GM23338 (cell line): Measurements from ENCODE around the gene NYAP2. TPM values are rescaled to one million over a fixed set of nuclear protein-coding genes. Genes with fewer than 3 reads are reported as not detected.

Source experiments
- ATAC-seq: fragments of 200-7000 bp; cut with Tn5 transposase; 3 replicates; pipeline ENCODE4 v1.9.1; 2020
- DNase-seq: peaks from one replicate; pipeline ENCODE4 v3.0.0-alpha.2; 2015; ENCODE audit warnings: low spot score
- H2AFZ ChIP-seq: fragments of 200-600 bp; sonication (generic); 2 replicates; pipeline ENCODE4 v1.8.0; 2016; ENCODE audit warnings: antibody characterized with exemption, mild to moderate bottlenecking, moderate library complexity
- H3F3A ChIP-seq: fragments of 200-600 bp; sonication (generic); replicated peaks from 2 replicates; pipeline ENCODE4 v1.8.0; 2017; ENCODE audit warnings: antibody characterized with exemption, mixed run types, low read depth
- H3K27ac ChIP-seq: fragments of 200-600 bp; sonication (generic); 2 replicates; pipeline ENCODE4 v1.6.1; 2016; ENCODE audit warnings: low read depth
- H3K27me3 ChIP-seq: fragments of 200-600 bp; sonication (generic); 2 replicates; pipeline ENCODE4 v1.8.0; 2016; ENCODE audit warnings: mild to moderate bottlenecking, mixed run types, moderate library complexity; ENCODE audit not compliant: insufficient read depth
- H3K36me3 ChIP-seq: fragments of 200-600 bp; sonication (generic); 2 replicates; pipeline ENCODE4 v1.8.0; 2016; ENCODE audit warnings: mild to moderate bottlenecking; ENCODE audit not compliant: insufficient read depth
- H3K4me1 ChIP-seq: fragments of 200-600 bp; sonication (generic); 2 replicates; pipeline ENCODE4 v1.8.0; 2016; ENCODE audit warnings: mild to moderate bottlenecking, moderate library complexity; ENCODE audit not compliant: insufficient read depth
- H3K4me2 ChIP-seq: fragments of 200-600 bp; sonication (generic); 2 replicates; pipeline ENCODE4 v1.7.1; 2017; ENCODE audit warnings: mixed run types
- H3K4me3 ChIP-seq: fragments of 200-600 bp; sonication (generic); 2 replicates; pipeline ENCODE4 v1.6.1; 2016; ENCODE audit warnings: mixed run types
- H3K79me2 ChIP-seq: fragments of 200-600 bp; sonication (generic); replicated peaks from 2 replicates; pipeline ENCODE4 v1.8.0; 2017; ENCODE audit warnings: mild to moderate bottlenecking; ENCODE audit not compliant: insufficient read depth
- H3K9me2 ChIP-seq: fragments of 200-600 bp; sonication (generic); 2 replicates; pipeline ENCODE4 v1.8.0; 2017; ENCODE audit not compliant: insufficient read depth
- H4K20me1 ChIP-seq: fragments of 200-600 bp; sonication (generic); replicated peaks from 2 replicates; pipeline ENCODE4 v1.8.0; 2017; ENCODE audit warnings: mild to moderate bottlenecking; ENCODE audit not compliant: insufficient read depth
- H3K27ac Mint-ChIP-seq: 2 replicates; pipeline ENCODE4 v1.8.0; 2020; ENCODE audit warnings: inconsistent platforms, mild to moderate bottlenecking, moderate library complexity, mixed read lengths
- H3K27me3 Mint-ChIP-seq: 3 replicates; pipeline ENCODE4 v1.8.0; 2022; ENCODE audit warnings: low read depth, mild to moderate bottlenecking, moderate library complexity, mixed read lengths, inconsistent platforms; ENCODE audit not compliant: insufficient read depth, poor library complexity
- H3K36me3 Mint-ChIP-seq: 3 replicates; pipeline ENCODE4 v1.8.0; 2021; ENCODE audit warnings: low read depth, mild to moderate bottlenecking, inconsistent platforms, moderate library complexity, mixed read lengths
- H3K4me1 Mint-ChIP-seq: 3 replicates; pipeline ENCODE4 v1.8.0; 2020; ENCODE audit warnings: mild to moderate bottlenecking, inconsistent platforms, mixed read lengths
- H3K4me3 Mint-ChIP-seq: 3 replicates; pipeline ENCODE4 v1.8.0; 2021; ENCODE audit warnings: moderate library complexity, mild to moderate bottlenecking, inconsistent platforms, mixed read lengths
- H3K9me3 Mint-ChIP-seq: 3 replicates; pipeline ENCODE4 v1.8.0; 2020; ENCODE audit warnings: moderate library complexity, mild to moderate bottlenecking, inconsistent platforms, mixed read lengths
- CTCF ChIP-seq, 2 experiments: fragments of 200-600 bp in 1 of 2; sonication (generic) in 1 of 2; conservative IDR thresholded peaks; 2 replicates each; pipeline versions ENCODE4 v1.5.1 to v1.6.1; 2016 to 2017; ENCODE audit warnings: antibody characterized with exemption in 2 of 2, low read depth in 2 of 2, mild to moderate bottlenecking in 2 of 2, moderate library complexity in 1 of 2
- ETS1 ChIP-seq: IDR thresholded peaks from 2 replicates; pipeline ENCODE4 v1.6.1; 2016; ENCODE audit warnings: antibody characterized with exemption
- JUNB ChIP-seq: IDR thresholded peaks from one replicate; pipeline ENCODE4 v1.6.1; 2016; ENCODE audit warnings: antibody characterized with exemption; ENCODE audit not compliant: unreplicated experiment
- STAT1 ChIP-seq: IDR thresholded peaks from one replicate; pipeline ENCODE4 v1.6.1; 2016; ENCODE audit warnings: antibody characterized with exemption; ENCODE audit not compliant: unreplicated experiment
- ZNF331 ChIP-seq: fragments of 250-450 bp; sonication (Bioruptor Pico); IDR thresholded peaks from 2 replicates; pipeline ENCODE4 v1.5.0; 2020; ENCODE audit warnings: low read depth, mild to moderate bottlenecking, moderate library complexity
- ZNF462 ChIP-seq: fragments of 250-450 bp; sonication (Bioruptor Pico); IDR thresholded peaks from 2 replicates; pipeline ENCODE4 v1.5.0; 2020; ENCODE audit warnings: mild to moderate bottlenecking, moderate library complexity
- polyA plus RNA-seq: library from polyadenylated mRNA; unstranded; fragments of >200 nt; fragmentation: Nextera tagmentation; extraction: Ambion mirVana; gene quantifications from 2 replicates; pipeline ENCODE4 v1.2.1, GENCODE V29; 2016
- total RNA-seq: library from RNA; depleted of rRNA; stranded (reverse); fragments of >200 nt; shearing (Covaris generic); gene quantifications from 2 replicates; pipeline ENCODE4 v1.2.3, GENCODE V29; 2014

NYAP2 gene
- total and polyA plus RNA-seq, 2 experiments from 2014 or later: not detected

- TF ChIP-seq ZNF462 (CRISPR knock-in tag) (no peak), ETS1 (no peak), ZNF331 (CRISPR knock-in tag) (no peak)
Observed at GRCh38 chr2:225534697-225535096, 135.2 kb downstream of the NYAP2 start (continued).

GRCh38 chr2:225536036-225536435 lies 136.5 kb downstream of the NYAP2 start:
- no peak for ATAC-seq
- Histone ChIP-seq H3K36me3 (no peaks in the 10 kb centered on the region), H3K4me1 (no peaks in the 10 kb centered on the region), H3F3A (no peaks in the 10 kb centered on the region), H3K4me2 (no peak overlapping the region), H3K27me3 (no peaks in the 10 kb centered on the region), H3K79me2 (no peaks in the 10 kb centered on the region), H4K20me1 (no peaks in the 10 kb centered on the region), H3K9me2 (no peaks in the 10 kb centered on the region; the same call in 1 of the 2 replicates), H3K4me3 (no peak overlapping the region), H2AFZ (no peak overlapping the region), H3K27ac (no peak overlapping the region)
- H3K4me3 Mint-ChIP-seq: no peak overlapping the region
- H3K9me3 Mint-ChIP-seq: peaks cover 8% of the 10 kb centered on the region
- H3K27me3 Mint-ChIP-seq: no peaks in the 10 kb centered on the region
- H3K4me1 Mint-ChIP-seq: no peaks in the 10 kb centered on the region
- no peak overlapping the region for H3K27ac Mint-ChIP-seq
- no peak for DNase-seq
- H3K36me3 Mint-ChIP-seq: no peaks in the 10 kb centered on the region
- TF ChIP-seq STAT1: no peak
- no peak for TF ChIP-seq JUNB
- TF ChIP-seq ETS1: no peak
- no peak for TF ChIP-seq CTCF (conservative IDR thresholded peaks at IDR 0.05; ENCODE audit: low read depth in 2 of 2)
